HepG2 (cell line): ENCODE data around the gene SERHL2. TPM values are rescaled to one million over a fixed set of nuclear protein-coding genes. Genes with fewer than 3 reads are reported as not detected.

Source experiments
- ARNT ChIP-seq: fragments of 450-650 bp; IDR thresholded peaks from 2 replicates; pipeline ENCODE4 v1.6.1; 2017
- FIP1L1 ChIP-seq: fragments of 200-400 bp; formaldehyde crosslinking; IDR thresholded peaks from 2 replicates; pipeline ENCODE4 v1.6.1; 2018; ENCODE audit warnings: low read depth, mild to moderate bottlenecking, low read length, moderate library complexity, borderline replicate concordance; ENCODE audit not compliant: insufficient read depth
- FOSL2 ChIP-seq: sonication (generic); formaldehyde crosslinking; IDR thresholded peaks from 2 replicates; pipeline ENCODE4 v1.4.0; 2020; ENCODE audit warnings: missing genetic modification reagents
- FOXC1 ChIP-seq: sonication (generic); formaldehyde crosslinking; IDR thresholded peaks from 2 replicates; pipeline ENCODE4 v1.8.0; 2022; ENCODE audit warnings: mild to moderate bottlenecking, missing genetic modification reagents, borderline replicate concordance
- GABPB1 ChIP-seq: IDR thresholded peaks from 2 replicates; pipeline ENCODE4 v1.6.1; 2016; ENCODE audit warnings: mild to moderate bottlenecking, missing genetic modification reagents, moderate library complexity, missing compliant biosample characterization
- GFI1 ChIP-seq: sonication (generic); formaldehyde crosslinking; IDR thresholded peaks from 2 replicates; pipeline ENCODE4 v1.5.0; 2020; ENCODE audit warnings: missing genetic modification reagents, mild to moderate bottlenecking, borderline replicate concordance
- GRHL1 ChIP-seq: sonication (generic); formaldehyde crosslinking; conservative IDR thresholded peaks from 2 replicates; pipeline ENCODE4 v1.8.0; 2022; ENCODE audit warnings: missing genetic modification reagents
- HDAC6 ChIP-seq: fragments of 200-600 bp; sonication (generic); IDR thresholded peaks from 2 replicates; pipeline ENCODE4 v1.7.0; 2017; ENCODE audit warnings: mild to moderate bottlenecking, antibody characterized with exemption, low read length, low read depth
- HNF4A ChIP-seq: sonication (generic); formaldehyde crosslinking; IDR thresholded peaks from 2 replicates; pipeline ENCODE4 v1.4.0; 2020; ENCODE audit warnings: missing genetic modification reagents
- JUND ChIP-seq: sonication (generic); formaldehyde crosslinking; IDR thresholded peaks from 2 replicates; pipeline ENCODE4 v1.8.0; 2022; ENCODE audit warnings: mild to moderate bottlenecking, missing genetic modification reagents
- KDM3A ChIP-seq: IDR thresholded peaks from 2 replicates; pipeline ENCODE4 v1.6.1; 2018; ENCODE audit warnings: low read depth, missing compliant biosample characterization
- KLF12 ChIP-seq: sonication (generic); formaldehyde crosslinking; IDR thresholded peaks from 2 replicates; pipeline ENCODE4 v1.4.0; 2020; ENCODE audit warnings: missing genetic modification reagents, borderline replicate concordance
- MED8 ChIP-seq: sonication (generic); formaldehyde crosslinking; IDR thresholded peaks from 2 replicates; pipeline ENCODE4 v1.8.1; 2023; ENCODE audit warnings: mild to moderate bottlenecking, missing genetic modification reagents; ENCODE audit not compliant: insufficient replicate concordance
- MLLT10 ChIP-seq: sonication (generic); formaldehyde crosslinking; IDR thresholded peaks from 2 replicates; pipeline ENCODE4 v1.4.0; 2020; ENCODE audit warnings: missing genetic modification reagents
- NCOR1 ChIP-seq: fragments of 200-600 bp; sonication (generic); IDR thresholded peaks from 2 replicates; pipeline ENCODE4 v1.7.0; 2017; ENCODE audit warnings: antibody characterized with exemption, low read length, borderline replicate concordance
- RARA ChIP-seq: IDR thresholded peaks from 2 replicates; pipeline ENCODE4 v1.6.1; 2016; ENCODE audit warnings: missing genetic modification reagents, missing compliant biosample characterization
- SIX4 ChIP-seq: sonication (generic); formaldehyde crosslinking; IDR thresholded peaks from 2 replicates; pipeline ENCODE4 v1.4.0; 2020; ENCODE audit warnings: missing genetic modification reagents
- TARDBP ChIP-seq: sonication (generic); formaldehyde crosslinking; IDR thresholded peaks from 2 replicates; pipeline ENCODE4 v1.8.0; 2022; ENCODE audit warnings: mild to moderate bottlenecking, missing genetic modification reagents
- TBX2 ChIP-seq: sonication (generic); formaldehyde crosslinking; IDR thresholded peaks from 2 replicates; pipeline ENCODE4 v1.5.0; 2020; ENCODE audit warnings: missing genetic modification reagents, mild to moderate bottlenecking, borderline replicate concordance
- TCF7L2 ChIP-seq: IDR thresholded peaks from 2 replicates; pipeline ENCODE4 v1.6.1; 2011; ENCODE audit warnings: mild to moderate bottlenecking, low read depth, low read length, moderate library complexity
- TGIF2 ChIP-seq: IDR thresholded peaks from 2 replicates; pipeline ENCODE4 v1.6.1; 2016; ENCODE audit warnings: control low read depth, missing compliant biosample characterization
- ZBTB26 ChIP-seq: IDR thresholded peaks from 2 replicates; pipeline ENCODE4 v1.6.1; 2016; ENCODE audit warnings: missing compliant biosample characterization, missing genetic modification reagents, borderline replicate concordance
- ZBTB34 ChIP-seq: sonication (generic); formaldehyde crosslinking; IDR thresholded peaks from 2 replicates; pipeline ENCODE4 v1.8.0; 2022; ENCODE audit warnings: mild to moderate bottlenecking, missing genetic modification reagents
- ZKSCAN1 ChIP-seq: fragments of 150-350 bp; IDR thresholded peaks from 2 replicates; pipeline ENCODE4 v1.6.1; 2014; ENCODE audit warnings: low read length
- ZNF225 ChIP-seq: sonication (generic); formaldehyde crosslinking; IDR thresholded peaks from 2 replicates; pipeline ENCODE4 v1.4.0; 2020; ENCODE audit warnings: mild to moderate bottlenecking, missing genetic modification reagents
- ZNF326 ChIP-seq: sonication (generic); formaldehyde crosslinking; IDR thresholded peaks from 2 replicates; pipeline ENCODE4 v1.4.0; 2020; ENCODE audit warnings: missing genetic modification reagents, borderline replicate concordance
- ZNF552 ChIP-seq: sonication (generic); formaldehyde crosslinking; IDR thresholded peaks from 2 replicates; pipeline ENCODE4 v1.9.0; 2022; ENCODE audit warnings: missing genetic modification reagents, mild to moderate bottlenecking, borderline replicate concordance
- ZNF607 ChIP-seq: sonication (generic); formaldehyde crosslinking; IDR thresholded peaks from 2 replicates; pipeline ENCODE4 v1.5.1; 2020; ENCODE audit warnings: missing genetic modification reagents, mild to moderate bottlenecking, borderline replicate concordance
- ZNF749 ChIP-seq: sonication (generic); formaldehyde crosslinking; IDR thresholded peaks from 2 replicates; pipeline ENCODE4 v1.8.0; 2022; ENCODE audit warnings: mild to moderate bottlenecking, missing genetic modification reagents, moderate library complexity, borderline replicate concordance
- polyA plus RNA-seq, 8 experiments: library from polyadenylated mRNA; depleted of rRNA in 3 of 8; stranded (reverse) in 7 of 8; unstranded in 1 of 8; fragments of >200 nt; fragmentation: Illumina TruSeq in 4 of 8; extraction: Trizol in 4 of 8; gene quantifications; 2 replicates each; pipeline versions ENCODE4 v1.2.1 to v1.2.3, GENCODE V29; 2011 to 2016; ENCODE audit warnings: low read depth in 4 of 8, missing spikeins in 1 of 8, mixed read lengths in 1 of 8; ENCODE audit not compliant: insufficient read depth in 1 of 8
- total RNA-seq, 5 experiments: library from RNA; depleted of rRNA; stranded (reverse); fragments of >200 nt; fragmentation: Illumina TruSeq; extraction: Trizol; gene quantifications; 2 replicates each; pipeline ENCODE4 v1.2.3, GENCODE V29; 2016; ENCODE audit warnings: low read depth in 1 of 5

The SERHL2 gene
- total and polyA plus RNA-seq, 2 of the 13 experiments (the other 11 are each of a cell fraction or from before 2014, with no cell fraction given) = 1.0 to 1.8 TPM

- TF ChIP-seq ZNF749 (CRISPR knock-in tag) = no peak
- TF ChIP-seq ZBTB34 (CRISPR knock-in tag) = peak; percentile 81
- TF ChIP-seq ZKSCAN1 = no peak
- TF ChIP-seq TCF7L2 = no peak
- TF ChIP-seq FOSL2 (CRISPR knock-in tag) = peak; percentile 24; the same call in 1 of the 2 replicates
- no peak for TF ChIP-seq GFI1
- no peak for TF ChIP-seq SIX4
- TF ChIP-seq JUND (CRISPR knock-in tag) = no peak
- TF ChIP-seq GABPB1 (CRISPR knock-in tag) = no peak
- no peak for TF ChIP-seq FIP1L1
- no peak for TF ChIP-seq ZNF552 (CRISPR knock-in tag)
- TF ChIP-seq ZNF607 = 0 out of 2 replicates have a peak, but pooled peaks have one; percentile 24
- TF ChIP-seq KDM3A (CRISPR knock-in tag) = no peak; the same call in 1 of the 2 replicates
- TF ChIP-seq ZNF326 (CRISPR knock-in tag) = no peak
- TF ChIP-seq MED8 (CRISPR knock-in tag) = no peak
- TF ChIP-seq GRHL1 (CRISPR knock-in tag) = no peak
- TF ChIP-seq HNF4A (CRISPR knock-in tag) = peak; percentile 96
- TF ChIP-seq ZBTB26 (CRISPR knock-in tag) = no peak
- TF ChIP-seq RARA (CRISPR knock-in tag) = peak; percentile 56
- TF ChIP-seq KLF12 (CRISPR knock-in tag) = no peak
- TF ChIP-seq NCOR1 = peak; percentile 31; the same call in 1 of the 2 replicates
- no peak for TF ChIP-seq FOXC1
- no peak for TF ChIP-seq HDAC6
- TF ChIP-seq TARDBP (CRISPR knock-in tag) = peak; percentile 66; the same call in 1 of the 2 replicates
- TF ChIP-seq MLLT10 (CRISPR knock-in tag) = no peak
- TF ChIP-seq TBX2 = peak; percentile 64; the same call in 1 of the 2 replicates
- TF ChIP-seq ZNF225 (CRISPR knock-in tag) = no peak
- TF ChIP-seq TGIF2 (CRISPR knock-in tag) = no peak
- TF ChIP-seq ARNT = no peak
These were observed 48.2 kb downstream of the SERHL2 start (continued) for GRCh38 chr22:42601879-42602465.
